ENCODE results near the gene KIT.
"Not testable (repeated sequence)": the region's sequence is repeated elsewhere in the genome, so short reads cannot be mapped to it uniquely, and the experiment has no call there.

KIT gene

GRCh38 chr4:54657551-54658251 lies at the start of gene KIT:
Gene KIT (plus strand): TSS chr4:54657957. CDS start chr4:54658015, 58 bp downstream.
- DNase-seq (ENCODE audit: low read depth in 4 of 4, low spot score in 1 of 4), result no peak

GRCh38 chr4:54609310-54609709 lies 48.4 kb upstream of the KIT start:
- DNase-seq (ENCODE audit: low read depth in 4 of 4, low spot score in 1 of 4), result no peak

GRCh38 chr4:54614149-54614548 lies 43.6 kb upstream of the KIT start:
- no peak for DNase-seq (ENCODE audit: low read depth in 4 of 4, low spot score in 1 of 4)

GRCh38 chr4:54620773-54621172 lies 37.0 kb upstream of the KIT start:
- DNase-seq (ENCODE audit: low read depth in 4 of 4, low spot score in 1 of 4), result no peak

- DNase-seq (ENCODE audit: low read depth in 4 of 4, low spot score in 1 of 4), result no peak
These were observed 32.4 kb upstream of the KIT start for GRCh38 chr4:54625391-54625790.

- DNase-seq (ENCODE audit: low read depth in 4 of 4, low spot score in 1 of 4), result no peak
These were observed 31.6 kb upstream of the KIT start for GRCh38 chr4:54626113-54626512.

GRCh38 chr4:54632537-54632936 lies 25.2 kb upstream of the KIT start:
- DNase-seq (ENCODE audit: low read depth in 4 of 4, low spot score in 1 of 4), result no peak

- not testable (repeated sequence) for DNase-seq (ENCODE audit: low read depth in 4 of 4, low spot score in 1 of 4)
These were observed 24.5 kb upstream of the KIT start for GRCh38 chr4:54633102-54633740.

- DNase-seq (ENCODE audit: low read depth in 4 of 4, low spot score in 1 of 4), result no peak
These were observed 22.4 kb upstream of the KIT start for GRCh38 chr4:54635318-54635717.

GRCh38 chr4:54637325-54637724 lies 20.4 kb upstream of the KIT start:
- no peak for DNase-seq (ENCODE audit: low read depth in 4 of 4, low spot score in 1 of 4)

GRCh38 chr4:54641101-54641500 lies 16.7 kb upstream of the KIT start:
- not testable (repeated sequence) for DNase-seq (ENCODE audit: low read depth in 4 of 4, low spot score in 1 of 4)

GRCh38 chr4:54643172-54643571 lies 14.6 kb upstream of the KIT start:
- no peak for DNase-seq (ENCODE audit: low read depth in 4 of 4, low spot score in 1 of 4)

GRCh38 chr4:54643958-54644751 lies 13.6 kb upstream of the KIT start:
- no peak for DNase-seq (ENCODE audit: low read depth in 4 of 4, low spot score in 1 of 4)

GRCh38 chr4:54645830-54646229 lies 11.9 kb upstream of the KIT start:
- no peak for DNase-seq (ENCODE audit: low read depth in 4 of 4, low spot score in 1 of 4)

- no peak for DNase-seq (ENCODE audit: low read depth in 4 of 4, low spot score in 1 of 4)
These were observed 10.7 kb upstream of the KIT start for GRCh38 chr4:54647070-54647469.

GRCh38 chr4:54651050-54651449 lies 6.7 kb upstream of the KIT start:
- no peak for DNase-seq (ENCODE audit: low read depth in 4 of 4, low spot score in 1 of 4)

GRCh38 chr4:54654753-54655152 lies 3.0 kb upstream of the KIT start:
- no peak for DNase-seq (ENCODE audit: low read depth in 4 of 4, low spot score in 1 of 4)

- no peak for DNase-seq (ENCODE audit: low read depth in 4 of 4, low spot score in 1 of 4)
These were observed 589 bp upstream of the KIT start for GRCh38 chr4:54657185-54657550.

- DNase-seq (ENCODE audit: low read depth in 4 of 4, low spot score in 1 of 4), result peak in 1 of 4 experiments; percentile 10
These were observed 716 bp downstream of the KIT start for GRCh38 chr4:54658252-54659093.

- DNase-seq (ENCODE audit: low read depth in 4 of 4, low spot score in 1 of 4), result no peak
These were observed 1.6 kb downstream of the KIT start for GRCh38 chr4:54659313-54659712.

All from stimulated activated CD4-positive, alpha-beta T cell treated with anti-CD3 and anti-CD28 coated beads, Interleukin-1b, Interleukin-23, amount 100 ng/mL, for 24 hours (primary cell).